ENCODE data around the gene DNAI1. TPM values are rescaled to one million over a fixed set of nuclear protein-coding genes. Genes with fewer than 3 reads are reported as not detected.

DNAI1 gene
- total and polyA plus RNA-seq, 10 of the 15 experiments (the other 5 are each of a cell fraction or from before 2014, with no cell fraction given): not detected

DNA sequence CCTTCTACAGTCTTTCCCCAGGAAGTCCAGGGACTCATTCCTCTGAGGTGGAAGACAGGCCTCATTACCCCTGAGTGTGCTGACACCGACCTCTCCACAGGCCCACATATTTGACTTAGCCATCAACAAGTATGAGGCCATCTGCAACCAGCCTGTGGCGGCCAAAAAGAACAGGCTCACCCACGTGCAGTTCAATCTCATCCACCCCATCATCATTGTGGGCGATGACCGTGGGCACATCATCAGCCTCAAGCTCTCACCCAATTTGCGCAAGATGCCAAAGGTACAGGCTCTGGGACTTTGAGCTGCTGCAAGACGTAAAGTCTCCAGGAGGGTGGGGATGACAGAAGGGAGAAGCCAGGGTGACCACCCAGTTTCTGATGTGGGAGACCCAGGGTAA lies 58.6 kb downstream of the DNAI1 start (continued):
- TF ChIP-seq, protein P1, sequence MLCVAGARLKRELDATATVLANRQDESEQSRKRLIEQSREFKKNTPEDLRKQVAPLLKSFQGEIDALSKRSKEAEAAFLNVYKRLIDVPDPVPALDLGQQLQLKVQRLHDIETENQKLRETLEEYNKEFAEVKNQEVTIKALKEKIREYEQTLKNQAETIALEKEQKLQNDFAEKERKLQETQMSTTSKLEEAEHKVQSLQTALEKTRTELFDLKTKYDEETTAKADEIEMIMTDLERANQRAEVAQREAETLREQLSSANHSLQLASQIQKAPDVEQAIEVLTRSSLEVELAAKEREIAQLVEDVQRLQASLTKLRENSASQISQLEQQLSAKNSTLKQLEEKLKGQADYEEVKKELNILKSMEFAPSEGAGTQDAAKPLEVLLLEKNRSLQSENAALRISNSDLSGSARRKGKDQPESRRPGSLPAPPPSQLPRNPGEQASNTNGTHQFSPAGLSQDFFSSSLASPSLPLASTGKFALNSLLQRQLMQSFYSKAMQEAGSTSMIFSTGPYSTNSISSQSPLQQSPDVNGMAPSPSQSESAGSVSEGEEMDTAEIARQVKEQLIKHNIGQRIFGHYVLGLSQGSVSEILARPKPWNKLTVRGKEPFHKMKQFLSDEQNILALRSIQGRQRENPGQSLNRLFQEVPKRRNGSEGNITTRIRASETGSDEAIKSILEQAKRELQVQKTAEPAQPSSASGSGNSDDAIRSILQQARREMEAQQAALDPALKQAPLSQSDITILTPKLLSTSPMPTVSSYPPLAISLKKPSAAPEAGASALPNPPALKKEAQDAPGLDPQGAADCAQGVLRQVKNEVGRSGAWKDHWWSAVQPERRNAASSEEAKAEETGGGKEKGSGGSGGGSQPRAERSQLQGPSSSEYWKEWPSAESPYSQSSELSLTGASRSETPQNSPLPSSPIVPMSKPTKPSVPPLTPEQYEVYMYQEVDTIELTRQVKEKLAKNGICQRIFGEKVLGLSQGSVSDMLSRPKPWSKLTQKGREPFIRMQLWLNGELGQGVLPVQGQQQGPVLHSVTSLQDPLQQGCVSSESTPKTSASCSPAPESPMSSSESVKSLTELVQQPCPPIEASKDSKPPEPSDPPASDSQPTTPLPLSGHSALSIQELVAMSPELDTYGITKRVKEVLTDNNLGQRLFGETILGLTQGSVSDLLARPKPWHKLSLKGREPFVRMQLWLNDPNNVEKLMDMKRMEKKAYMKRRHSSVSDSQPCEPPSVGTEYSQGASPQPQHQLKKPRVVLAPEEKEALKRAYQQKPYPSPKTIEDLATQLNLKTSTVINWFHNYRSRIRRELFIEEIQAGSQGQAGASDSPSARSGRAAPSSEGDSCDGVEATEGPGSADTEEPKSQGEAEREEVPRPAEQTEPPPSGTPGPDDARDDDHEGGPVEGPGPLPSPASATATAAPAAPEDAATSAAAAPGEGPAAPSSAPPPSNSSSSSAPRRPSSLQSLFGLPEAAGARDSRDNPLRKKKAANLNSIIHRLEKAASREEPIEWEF (IDR thresholded peaks at IDR 0.05; ENCODE audit: insufficient replicate concordance, low read depth, low read length): no peak
- TF ChIP-seq RCOR1 (conservative IDR thresholded peaks at IDR 0.05; ENCODE audit: low read depth, low read length): no peak
- no peak for TF ChIP-seq STAT3 (IDR thresholded peaks at IDR 0.05; ENCODE audit: low read depth, low read length)
- no peak for TF ChIP-seq PAX5 (IDR thresholded peaks at IDR 0.05; ENCODE audit: borderline replicate concordance, low read depth, low read length)
- TF ChIP-seq RB1 (IDR thresholded peaks at IDR 0.05; ENCODE audit: borderline replicate concordance): no peak
- TF ChIP-seq RELA (IDR thresholded peaks at IDR 0.05; ENCODE audit: borderline replicate concordance, partially characterized antibody): no peak
- no peak for TF ChIP-seq RAD51 (IDR thresholded peaks at IDR 0.05)
- TF ChIP-seq E4F1 (IDR thresholded peaks at IDR 0.05; ENCODE audit: borderline replicate concordance, partially characterized antibody): no peak
- TF ChIP-seq MEF2A (IDR thresholded peaks at IDR 0.05; ENCODE audit: insufficient read depth, low read depth, low read length): no peak
- TF ChIP-seq ZNF207 (IDR thresholded peaks at IDR 0.05; ENCODE audit: borderline replicate concordance): no peak
- no peak for TF ChIP-seq RFX5 (IDR thresholded peaks at IDR 0.05; ENCODE audit: low read depth, low read length)
- TF ChIP-seq IKZF1 (conservative IDR thresholded peaks at IDR 0.05): no peak
- TF ChIP-seq TAF1 (IDR thresholded peaks at IDR 0.05; ENCODE audit: borderline replicate concordance, low read depth, low read length): no peak

All from GM12878 (cell line).